Heart left ventricle (tissue), 13 donors: ENCODE results near the gene VIL1.

ENCODE experiments used
- CTCF ChIP-seq, 12 donors: fragments of 200-600 bp; sonication (generic) in 4 of 12; IDR thresholded peaks; one replicate each; pipeline versions ENCODE4 v1.5.0 to v1.8.0; 2018 to 2022; ENCODE audit warnings: antibody characterized with exemption in 12 of 12, mild to moderate bottlenecking in 5 of 12
- POLR2A ChIP-seq, 2 donors: fragments of 450-650 bp; IDR thresholded peaks; one replicate each; pipeline ENCODE4 v1.6.1; 2017; ENCODE audit warnings: antibody characterized with exemption in 2 of 2, mild to moderate bottlenecking in 2 of 2, moderate library complexity in 2 of 2
- donor health status: ischemic (EF 13 %, LVEDD 7.1; RV severe dilation, severe dysfunction).
- donor health status: DM: no; HTN: yes; CAD: no.
- donor health status: DM: no; HTN: no; CAD: no.
- donor health status: ischemic (EF 25% LVEDD 6.9; RV normal size, moderate dysfunction).
- donor health status: ischemic (EF 25% LVEDD 5.7; RV mildly dilated, moderate dysfunction).
- donor health status: ischemic (EF 35%, LVEDD 5.7; RV mildly dilated, moderate dysfunction).
- donor health status: nonischemic (EF 11% LVEDD 7.7; RV severe dilation, severe dysfunction).
- donor health status: DM: yes; HTN: yes; CAD: no.
- donor health status: PGD.
- donor health status: ischemic (EF 29% LVEDD 5.4; RV normal size, mild dysfunction).
- donor health status: nonischemic (EF 23%, LVEDD 6.1; RV moderate dilation, normal function).

- no peak for TF ChIP-seq POLR2A (IDR thresholded peaks at IDR 0.05)
- TF ChIP-seq CTCF (IDR thresholded peaks at IDR 0.05), result no peak
Observed at GRCh38 chr2:218405746-218406208, 13.1 kb upstream of the VIL1 start.
